AG04449 (cell line): ENCODE measurements around the gene MDGA2.

Experiments
- CTCF ChIA-PET: fragments of 350-600 bp; formaldehyde crosslinking; extraction: SDS; loops from one replicate; lab custom pipeline; 2021; ENCODE audit warnings: antibody characterized with exemption; lab: Yijun Ruan, JAX
- POLR2A ChIA-PET: fragments of 400-600, 350-600 bp; formaldehyde crosslinking; extraction: SDS; loops from one replicate; lab custom pipeline; 2020; ENCODE audit warnings: antibody characterized with exemption, inconsistent platforms; lab: Yijun Ruan, JAX
- DNase-seq: peaks from one replicate; pipeline ENCODE4 v3.0.0-alpha.2; 2010; ENCODE audit warnings: low read depth, low spot score
- H3K4me3 ChIP-seq: 2 replicates; pipeline ENCODE4 v1.5.1; 2011; ENCODE audit warnings: low read depth, mild to moderate bottlenecking, control low read depth, low read length
- CTCF ChIP-seq: IDR thresholded peaks from one replicate; pipeline ENCODE4 v1.5.1; 2011; ENCODE audit warnings: mild to moderate bottlenecking, moderate library complexity, low read length, control low read depth, inconsistent platforms; ENCODE audit not compliant: insufficient read depth; ENCODE audit errors: missing control alignments

MDGA2 gene

GRCh38 chr14:47549886-47550285, 125.5 kb downstream of the MDGA2 start:
- TF ChIP-seq CTCF: no peak
- H3K4me3 ChIP-seq: no peak overlapping the region
- ChIA-PET CTCF (no interaction called here), POLR2A (no interaction called here)
- no peak for DNase-seq

- no peak for TF ChIP-seq CTCF
- no peak overlapping the region for H3K4me3 ChIP-seq
- no peak for DNase-seq
- CTCF ChIA-PET: no interaction called here
- POLR2A ChIA-PET: no interaction called here
Observed at GRCh38 chr14:47543459-47543858, 131.9 kb downstream of the MDGA2 start.

GRCh38 chr14:47541662-47542061, 133.7 kb downstream of the MDGA2 start:
- DNase-seq: no peak
- ChIA-PET CTCF (no interaction called here), POLR2A (no interaction called here)
- TF ChIP-seq CTCF: no peak
- H3K4me3 ChIP-seq: no peak overlapping the region

- no peak overlapping the region for H3K4me3 ChIP-seq
- DNase-seq: no peak
- TF ChIP-seq CTCF: no peak
- CTCF ChIA-PET: no interaction called here
- POLR2A ChIA-PET: no interaction called here
Observed at GRCh38 chr14:47539031-47539461, 136.4 kb downstream of the MDGA2 start.

GRCh38 chr14:47536341-47536740, 139.1 kb downstream of the MDGA2 start:
- no peak for TF ChIP-seq CTCF
- CTCF ChIA-PET: no interaction called here
- H3K4me3 ChIP-seq: no peak overlapping the region
- no peak for DNase-seq
- POLR2A ChIA-PET: no interaction called here

- ChIA-PET POLR2A (no interaction called here), CTCF (no interaction called here)
- no peak overlapping the region for H3K4me3 ChIP-seq
- DNase-seq: no peak
- no peak for TF ChIP-seq CTCF
Observed at GRCh38 chr14:47526591-47527244, 148.7 kb downstream of the MDGA2 start.
